HEK293T (cell line): ENCODE measurements around the gene GPNMB.

Experiments used
- ARNT ChIP-seq: fragments of 450-650 bp; IDR thresholded peaks from 2 replicates; pipeline ENCODE4 v1.6.1; 2017; ENCODE audit warnings: mild to moderate bottlenecking
- BHLHE40 ChIP-seq: fragments of 450-650 bp; IDR thresholded peaks from 2 replicates; pipeline ENCODE4 v1.6.1; 2016; ENCODE audit warnings: mild to moderate bottlenecking, moderate library complexity, borderline replicate concordance
- FOXA1 ChIP-seq: fragments of 450-650 bp; IDR thresholded peaks from 2 replicates; pipeline ENCODE4 v1.6.1; 2016; ENCODE audit warnings: mild to moderate bottlenecking
- FOXM1 ChIP-seq: fragments of 450-650 bp; IDR thresholded peaks from 2 replicates; pipeline ENCODE4 v1.6.1; 2017; ENCODE audit warnings: mild to moderate bottlenecking, borderline replicate concordance

DNA sequence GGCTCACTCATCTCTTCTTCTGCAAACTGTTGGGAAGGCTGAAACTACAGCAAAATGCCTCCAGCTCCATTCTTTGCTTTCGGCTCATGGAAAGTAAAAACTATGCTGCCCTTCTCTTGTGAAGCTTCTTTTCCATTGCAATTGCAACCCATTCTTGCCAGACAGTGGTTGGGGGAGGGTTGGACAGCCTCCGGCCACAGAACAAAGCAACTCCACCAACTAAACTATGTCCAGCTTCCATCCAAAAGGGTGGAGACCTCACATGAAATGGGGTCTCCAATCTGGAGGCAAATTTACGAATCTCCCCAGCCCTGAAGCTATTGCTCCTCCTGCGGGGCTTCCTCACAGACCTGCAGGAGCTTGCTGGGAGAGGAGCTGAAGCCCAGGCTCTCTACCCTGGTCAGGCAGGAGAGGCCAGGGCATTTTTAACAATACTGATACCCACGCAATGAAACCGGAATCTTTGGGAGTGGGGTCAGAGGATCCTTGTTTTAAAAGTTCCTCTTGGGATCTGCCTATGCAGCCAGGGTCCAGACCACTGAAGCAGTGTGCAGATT lies 549 bp downstream of the GPNMB start:
- TF ChIP-seq FOXM1 (no peak), BHLHE40 (no peak), FOXA1 (no peak), ARNT (no peak)
